Common myeloid progenitor, CD34-positive (primary cell): ENCODE measurements around the gene C12orf42.

Experiments
- CTCF ChIA-PET: fragments of 350-600 bp; sonication (Branson Sonifier 250); formaldehyde crosslinking; loops from one replicate; lab custom pipeline; 2021; ENCODE audit warnings: antibody characterized with exemption; lab: Charles Lee
- POLR2A ChIA-PET: fragments of 350-600 bp; sonication (Branson Sonifier 250); formaldehyde crosslinking; loops from one replicate; lab custom pipeline; 2021; ENCODE audit warnings: antibody characterized with exemption; lab: Charles Lee
- DNase-seq, 3 donors: peaks; one replicate each; pipeline versions ENCODE4 v3.0.0 to v3.0.0-alpha.2; 2013
- H3K27ac ChIP-seq, 2 experiments: 1 replicate in 1 of 2; 2 replicates in 1 of 2; pipeline ENCODE4 v1.7.0; 2013; ENCODE audit warnings: inconsistent platforms in 2 of 2, low read length in 2 of 2, mild to moderate bottlenecking in 2 of 2, low read depth in 1 of 2, moderate library complexity in 1 of 2; ENCODE audit not compliant: severe bottlenecking in 2 of 2, insufficient read depth in 1 of 2, poor library complexity in 1 of 2
- H3K27me3 ChIP-seq, 5 experiments: replicated peaks in 2 of 5; 1 replicate in 3 of 5; 2 replicates in 2 of 5; pipeline versions ENCODE4 v1.6.1 to v1.7.0; 2013; ENCODE audit warnings: low read length in 4 of 5, mild to moderate bottlenecking in 2 of 5, moderate library complexity in 2 of 5, inconsistent platforms in 1 of 5; ENCODE audit not compliant: insufficient read depth in 5 of 5, control insufficient read depth in 4 of 5
- H3K36me3 ChIP-seq, 4 experiments: 1 replicate in 2 of 4; 2 replicates in 2 of 4; pipeline versions ENCODE4 v1.6.1 to v1.7.0; 2013; ENCODE audit warnings: low read length in 3 of 4, control low read depth in 1 of 4, mild to moderate bottlenecking in 1 of 4; ENCODE audit not compliant: control insufficient read depth in 4 of 4, insufficient read depth in 4 of 4
- H3K4me1 ChIP-seq, 4 experiments: 1 replicate in 3 of 4; 2 replicates in 1 of 4; pipeline versions ENCODE4 v1.6.1 to v1.7.1; 2013; ENCODE audit warnings: low read length in 3 of 4, mild to moderate bottlenecking in 3 of 4, control low read depth in 1 of 4, inconsistent platforms in 1 of 4, moderate library complexity in 1 of 4; ENCODE audit not compliant: control insufficient read depth in 4 of 4, insufficient read depth in 4 of 4; ENCODE audit errors: control extremely low read depth in 1 of 4
- H3K4me3 ChIP-seq, 7 experiments: 1 replicate in 4 of 7; 2 replicates in 3 of 7; pipeline versions ENCODE4 v1.5.1 to v1.7.0; 2013; ENCODE audit warnings: mild to moderate bottlenecking in 7 of 7, low read length in 6 of 7, moderate library complexity in 6 of 7, inconsistent platforms in 2 of 7, low read depth in 2 of 7, control low read depth in 1 of 7; ENCODE audit not compliant: insufficient read depth in 4 of 7, control insufficient read depth in 1 of 7; ENCODE audit errors: extremely low read depth in 1 of 7
- H3K9me3 ChIP-seq, 5 experiments: 1 replicate in 4 of 5; 2 replicates in 1 of 5; pipeline versions ENCODE4 v1.6.1 to v1.7.1; 2013; ENCODE audit warnings: low read length in 4 of 5, mild to moderate bottlenecking in 2 of 5, inconsistent platforms in 1 of 5, low read depth in 1 of 5, moderate library complexity in 1 of 5; ENCODE audit not compliant: control insufficient read depth in 4 of 5, insufficient read depth in 2 of 5; ENCODE audit errors: control extremely low read depth in 1 of 5
- WGBS: methylation state at CpG from one replicate; pipeline ENCODE4 v1.1.5; 2013; ENCODE audit not compliant: insufficient coverage; 5-methylcytosine and 5-hydroxymethylcytosine counted together

The C12orf42 gene

GRCh38 chr12:103513875-103514274, 18.1 kb upstream of the C12orf42 start:
- H3K27me3 ChIP-seq = no peaks in the 10 kb centered on the region
- no peak overlapping the region for H3K27ac ChIP-seq
- ChIA-PET CTCF (interaction anchor here (1.2 kb wide), 1 partner anchor 10 kb away, joined by 3 read pairs; no protein-coding TSS in a partner anchor), POLR2A (no interaction called here)
- no peaks in the 10 kb centered on the region for H3K4me1 ChIP-seq
- H3K36me3 ChIP-seq = no peaks in the 10 kb centered on the region
- no peak overlapping the region for H3K4me3 ChIP-seq
- WGBS = 88% methylated on average over 1 of the region's 3 CpGs
- DNase-seq = no peak
- H3K9me3 ChIP-seq = peaks cover 0 to 2% (median 0%) of the 10 kb centered on the region in 5 experiments

GRCh38 chr12:103505371-103506236, 9.8 kb upstream of the C12orf42 start:
- DNase-seq = peak in 1 of 3 donors; percentile 29
- no peak overlapping the region for H3K27ac ChIP-seq
- ChIA-PET CTCF (interaction anchor here (0.7 to 6.9 kb wide), 5 partner anchors 41 to 558 kb away, joined by 4 to 52 read pairs (median 4); no protein-coding TSS in a partner anchor), POLR2A (no interaction called here)
- 87% methylated on average over 9 of the region's 9 CpGs for WGBS
- H3K9me3 ChIP-seq = peaks cover 0 to 2% (median 0%) of the 10 kb centered on the region in 5 experiments
- no peaks in the 10 kb centered on the region for H3K4me1 ChIP-seq
- H3K36me3 ChIP-seq = no peaks in the 10 kb centered on the region
- peaks cover 0 to 2% (median 0%) of the 10 kb centered on the region in 5 experiments for H3K27me3 ChIP-seq
- H3K4me3 ChIP-seq = no peak overlapping the region

- H3K27ac ChIP-seq = no peak overlapping the region
- H3K27me3 ChIP-seq = peaks cover 0 to 3% (median 2%) of the 10 kb centered on the region in 5 experiments
- H3K4me3 ChIP-seq = no peak overlapping the region
- ChIA-PET CTCF (interaction anchor here (0.6 to 6.9 kb wide), 9 partner anchors 10 to 557 kb away, joined by 3 to 52 read pairs (median 4); no protein-coding TSS in a partner anchor), POLR2A (no interaction called here)
- no peaks in the 10 kb centered on the region for H3K4me1 ChIP-seq
- no peaks in the 10 kb centered on the region for H3K9me3 ChIP-seq
- H3K36me3 ChIP-seq = no peaks in the 10 kb centered on the region
- no peak for DNase-seq
- 94% methylated on average over 7 of the region's 7 CpGs for WGBS
These were observed 8.8 kb upstream of the C12orf42 start for GRCh38 chr12:103504606-103505005.

GRCh38 chr12:103503546-103504480, 8.0 kb upstream of the C12orf42 start:
- H3K27me3 ChIP-seq = peaks cover 0 to 4% (median 2%) of the 10 kb centered on the region in 5 experiments
- no peaks in the 10 kb centered on the region for H3K36me3 ChIP-seq
- no peaks in the 10 kb centered on the region for H3K4me1 ChIP-seq
- peak; percentile 45 to 71 (median 65) for DNase-seq
- no peaks in the 10 kb centered on the region for H3K9me3 ChIP-seq
- POLR2A ChIA-PET = no interaction called here
- CTCF ChIA-PET = interaction anchor here (0.6 to 6.9 kb wide), 11 partner anchors 11 to 555 kb away, joined by 3 to 52 read pairs (median 4); no protein-coding TSS in a partner anchor
- no peak overlapping the region for H3K4me3 ChIP-seq
- H3K27ac ChIP-seq = no peak overlapping the region
- WGBS = 92% methylated on average over 11 of the region's 14 CpGs

GRCh38 chr12:103501447-103501846, 5.7 kb upstream of the C12orf42 start:
- CTCF ChIA-PET = interaction anchor here (1.2 to 6.9 kb wide), 10 partner anchors 9 to 553 kb away, joined by 3 to 52 read pairs (median 4); no protein-coding TSS in a partner anchor
- Histone ChIP-seq H3K27ac (no peak overlapping the region), H3K36me3 (no peaks in the 10 kb centered on the region), H3K9me3 (no peaks in the 10 kb centered on the region), H3K4me3 (no peak overlapping the region), H3K4me1 (no peaks in the 10 kb centered on the region), H3K27me3 (peaks cover 0 to 7% (median 4%) of the 10 kb centered on the region in 5 experiments)
- POLR2A ChIA-PET = no interaction called here
- 98% methylated on average over 4 of the region's 5 CpGs for WGBS
- no peak for DNase-seq

- Histone ChIP-seq H3K4me3 (no peak overlapping the region), H3K27ac (no peak overlapping the region), H3K36me3 (no peaks in the 10 kb centered on the region), H3K27me3 (peaks cover 0 to 22% (median 12%) of the 10 kb centered on the region in 5 experiments), H3K4me1 (peaks cover 0 to 13% (median 6%) of the 10 kb centered on the region in 4 experiments), H3K9me3 (no peaks in the 10 kb centered on the region)
- peak in 1 of 3 donors; percentile 36 for DNase-seq
- ChIA-PET CTCF (interaction anchor here (1.8 to 6.9 kb wide), 2 partner anchors 43 to 99 kb away, joined by 5 to 52 read pairs; no protein-coding TSS in a partner anchor), POLR2A (no interaction called here)
These were observed 3.8 kb upstream of the C12orf42 start for GRCh38 chr12:103499571-103499970.
